CD4-positive, alpha-beta T cell treated with Interleukin-17A for 1 hour (primary cell): ENCODE measurements around the gene TTLL10.

Source experiments
- DNase-seq: peaks from one replicate; pipeline ENCODE4 v3.0.0-alpha.2; 2020

TTLL10 gene

DNA sequence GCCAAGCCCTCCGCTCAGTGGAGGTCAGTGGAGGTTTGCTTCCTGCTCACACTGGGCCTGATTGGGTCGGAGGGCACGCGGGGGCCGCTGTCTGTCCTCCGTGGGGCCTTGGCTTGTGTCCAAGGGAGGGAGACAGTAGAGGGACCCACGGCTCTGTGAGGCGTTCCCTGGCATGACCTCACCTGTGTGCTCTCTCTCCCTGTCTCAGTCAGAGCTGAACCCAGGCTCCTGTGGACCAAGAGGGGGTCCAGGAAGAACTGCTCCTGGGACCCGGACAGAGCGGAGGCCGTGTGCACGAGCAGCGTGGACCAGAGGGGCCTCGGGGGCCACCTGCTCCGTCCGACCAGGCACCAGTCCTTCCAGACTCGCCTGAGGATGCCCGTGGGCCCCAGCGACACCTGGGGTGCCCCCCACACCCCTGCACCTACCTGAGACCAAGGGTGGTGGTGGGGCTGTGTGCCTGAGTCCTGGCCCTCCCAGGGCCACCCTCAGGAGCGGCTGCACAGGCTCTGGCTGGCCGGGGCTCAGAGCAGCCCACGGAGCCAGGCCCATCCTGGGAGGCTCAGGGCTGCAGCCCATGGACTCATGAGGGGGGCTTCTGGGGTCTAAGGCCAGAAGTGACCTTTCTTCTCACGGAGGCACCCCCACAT is 13.3 kb upstream of the TTLL10 start:
- DNase-seq = no peak

GRCh38 chr1:1161078-1161682 is 12.5 kb upstream of the TTLL10 start:
- no peak for DNase-seq

- DNase-seq = no peak
Measured at GRCh38 chr1:1161683-1162079, 12.0 kb upstream of the TTLL10 start.

- no peak for DNase-seq
Measured at GRCh38 chr1:1162597-1163537, 10.8 kb upstream of the TTLL10 start.

DNA sequence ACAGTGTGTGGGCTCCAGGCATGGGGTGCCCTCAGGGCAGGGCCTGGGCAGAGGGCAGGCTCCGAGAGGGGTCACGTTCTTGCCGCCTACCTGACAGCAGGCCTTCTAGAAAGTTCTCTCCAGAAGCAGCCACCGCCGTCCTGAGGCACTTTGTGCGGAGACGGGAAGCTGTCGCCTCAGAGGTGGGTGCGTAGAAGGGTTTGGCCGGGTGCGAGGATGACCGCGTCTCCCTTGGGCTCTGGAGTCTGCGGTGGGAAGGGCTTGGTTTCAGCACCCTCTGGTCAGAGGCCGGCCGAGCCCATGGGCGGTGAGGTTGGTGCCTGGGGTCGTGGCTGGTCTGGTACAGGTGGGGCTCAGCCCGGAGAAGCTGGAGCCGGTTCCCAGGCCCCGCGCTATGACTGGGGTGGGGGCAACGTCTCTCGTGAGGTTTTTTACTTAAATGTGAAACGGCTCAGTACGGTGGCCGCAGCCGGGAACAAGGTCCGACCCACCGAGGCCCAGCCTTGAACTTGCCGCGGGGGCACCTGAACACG is 10.1 kb upstream of the TTLL10 start:
- no peak for DNase-seq

GRCh38 chr1:1164361-1164700 is 9.3 kb upstream of the TTLL10 start:
- DNase-seq = no peak

- no peak for DNase-seq
Measured at GRCh38 chr1:1164701-1165451, 8.8 kb upstream of the TTLL10 start.

DNA sequence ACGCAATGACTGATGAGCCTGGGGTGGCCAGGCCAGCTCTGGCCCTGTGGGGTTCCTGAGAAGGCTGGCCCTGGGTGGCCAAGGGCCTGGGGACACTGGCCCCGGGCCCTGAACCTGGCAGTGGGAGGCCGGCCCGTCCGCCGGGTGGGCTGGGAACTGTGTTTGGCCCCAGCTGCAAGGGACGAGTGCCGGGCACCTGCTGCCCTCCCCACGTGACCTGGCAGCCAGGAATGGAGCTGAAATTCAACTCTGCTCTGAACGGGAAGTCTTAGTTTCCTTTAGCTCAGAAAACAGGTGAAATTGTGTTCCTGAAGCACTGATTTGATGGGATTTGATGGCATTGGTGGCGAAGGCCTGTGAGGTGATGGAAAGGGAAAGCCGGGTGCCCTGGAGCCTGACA is 8.2 kb upstream of the TTLL10 start:
- DNase-seq = no peak

DNA sequence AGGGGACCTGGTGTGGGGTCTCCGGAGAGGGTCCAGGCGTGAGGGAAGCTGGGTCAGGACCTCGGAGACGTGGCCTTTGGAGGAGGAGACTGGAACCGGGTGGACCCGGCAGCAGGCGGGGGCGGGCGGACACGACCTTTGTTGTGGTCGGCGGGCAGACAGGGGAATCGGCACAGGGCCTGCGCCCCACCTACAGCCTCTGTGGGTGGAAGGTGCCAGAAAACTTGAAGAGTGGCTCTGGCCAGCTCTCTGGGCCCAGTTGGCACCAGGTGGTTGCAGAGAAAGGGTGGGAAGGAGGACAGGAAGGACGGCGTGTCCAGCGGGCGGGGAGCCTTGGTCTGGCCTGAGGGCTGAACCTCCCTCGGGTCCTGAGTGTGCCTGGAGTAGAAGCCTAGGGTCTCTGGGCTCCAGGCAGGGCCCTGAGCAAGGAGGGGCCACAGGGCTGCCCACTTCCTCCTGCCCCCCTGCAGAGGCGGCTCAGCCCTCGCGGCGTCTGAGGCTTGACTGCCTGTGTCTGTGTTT is 7.7 kb upstream of the TTLL10 start:
- DNase-seq = no peak

GRCh38 chr1:1166642-1167397 is 6.9 kb upstream of the TTLL10 start:
- no peak for DNase-seq

DNA sequence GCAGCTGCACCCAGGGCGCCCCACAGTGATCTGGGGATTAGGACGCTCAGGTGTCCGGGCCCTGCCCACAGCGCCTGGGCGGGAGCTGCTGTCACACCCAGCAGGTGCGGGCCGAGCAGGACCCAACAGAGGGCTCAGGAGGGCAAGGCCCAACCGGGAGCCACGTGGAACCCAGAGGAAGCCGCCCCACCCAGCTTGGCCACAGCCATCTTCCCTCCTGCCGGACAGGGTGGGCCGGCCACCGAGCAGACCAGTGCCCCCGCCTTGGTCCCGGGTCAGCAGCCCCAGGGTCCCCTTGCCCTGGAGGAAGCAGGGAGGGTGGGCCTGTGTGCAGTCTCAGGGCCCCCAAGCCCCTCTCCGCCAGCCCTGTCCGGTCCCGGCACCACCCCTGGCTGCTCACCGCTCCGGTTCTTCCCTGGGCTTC is 6.3 kb upstream of the TTLL10 start:
- DNase-seq = no peak

GRCh38 chr1:1167841-1168450 is 5.7 kb upstream of the TTLL10 start:
- no peak for DNase-seq

DNA sequence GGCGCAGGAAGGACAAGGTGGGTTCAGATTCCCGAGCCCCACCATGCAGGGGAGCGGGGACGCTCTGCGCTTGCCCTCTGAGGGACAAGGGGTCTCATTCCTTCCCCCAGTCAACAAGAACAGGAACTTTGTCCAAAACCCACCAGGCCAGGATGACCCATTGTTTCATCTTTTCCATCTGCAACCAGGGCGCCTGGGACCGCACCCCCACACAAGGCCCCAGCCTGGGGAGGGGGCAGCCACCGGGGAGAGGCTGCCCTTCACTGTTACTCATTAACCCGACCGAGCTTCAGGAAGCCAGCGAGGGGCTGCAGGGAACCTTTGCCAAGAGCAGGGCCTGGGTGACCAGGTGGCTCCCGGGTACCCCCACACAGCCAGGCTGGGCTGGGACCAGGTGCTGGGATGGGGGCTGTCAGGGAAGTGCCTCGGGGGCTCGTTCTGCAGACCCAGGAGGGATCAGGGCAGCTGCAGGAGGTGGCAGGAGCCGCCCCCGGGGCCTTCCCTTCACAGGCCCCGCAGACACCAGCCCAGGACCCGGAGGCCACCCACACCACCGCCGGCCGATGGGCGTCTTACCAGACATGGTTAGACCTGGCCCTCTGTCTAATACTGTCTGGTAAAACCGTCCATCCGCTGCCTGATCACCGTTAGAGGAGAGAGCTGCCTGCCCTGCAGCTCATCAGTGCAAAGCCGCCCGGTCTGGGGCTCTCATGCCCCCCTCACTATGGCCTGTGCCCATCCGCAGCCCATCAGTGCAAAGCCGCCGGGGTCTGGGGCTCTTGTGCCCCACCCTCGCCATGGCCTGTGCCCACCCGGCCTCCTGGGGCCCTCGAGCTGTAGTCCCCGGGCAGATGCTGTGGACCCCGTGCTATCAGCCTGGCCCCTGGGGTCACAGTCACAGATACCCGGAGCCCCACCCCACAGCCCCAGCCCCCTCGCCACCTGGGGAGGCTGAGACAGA is 4.9 kb upstream of the TTLL10 start:
- DNase-seq = no peak

DNA sequence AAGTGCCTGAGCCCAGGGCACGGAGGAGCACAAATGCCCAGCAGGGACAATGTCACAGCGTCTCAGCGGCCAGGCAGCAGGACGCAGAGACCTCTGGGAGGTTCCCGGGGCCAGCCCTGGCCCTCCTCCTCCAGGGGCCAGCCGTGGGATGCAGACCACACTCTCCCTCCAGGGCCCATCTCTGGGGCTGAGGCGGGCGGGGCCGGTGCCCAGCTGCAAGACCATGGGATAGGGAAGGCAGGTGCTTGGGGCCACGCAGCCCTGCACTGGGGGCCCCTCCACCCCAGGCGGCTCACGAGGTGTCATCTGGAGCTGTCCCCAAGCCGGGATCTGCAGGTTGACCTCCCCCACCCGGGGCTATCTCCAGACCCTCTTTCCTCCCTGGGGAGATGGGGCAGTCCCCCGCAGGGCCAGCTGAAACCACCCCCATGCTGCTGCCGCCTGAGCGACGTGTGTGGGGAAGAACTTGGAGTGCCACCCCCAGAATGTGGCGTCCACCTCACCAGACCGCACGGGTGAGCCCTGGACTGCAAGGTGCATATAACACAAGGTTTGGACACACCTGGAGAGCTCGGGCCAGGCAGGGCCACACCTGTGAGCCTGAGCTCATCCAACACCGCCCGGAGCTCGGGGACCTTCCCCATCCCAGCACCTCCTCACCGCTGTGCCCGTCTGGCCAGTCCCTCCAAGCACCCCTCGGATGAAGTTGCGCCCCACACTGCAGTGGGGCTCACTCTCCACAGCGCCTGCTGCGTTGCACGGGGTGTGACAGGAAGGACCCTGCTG is 4.1 kb upstream of the TTLL10 start:
- DNase-seq = no peak

DNA sequence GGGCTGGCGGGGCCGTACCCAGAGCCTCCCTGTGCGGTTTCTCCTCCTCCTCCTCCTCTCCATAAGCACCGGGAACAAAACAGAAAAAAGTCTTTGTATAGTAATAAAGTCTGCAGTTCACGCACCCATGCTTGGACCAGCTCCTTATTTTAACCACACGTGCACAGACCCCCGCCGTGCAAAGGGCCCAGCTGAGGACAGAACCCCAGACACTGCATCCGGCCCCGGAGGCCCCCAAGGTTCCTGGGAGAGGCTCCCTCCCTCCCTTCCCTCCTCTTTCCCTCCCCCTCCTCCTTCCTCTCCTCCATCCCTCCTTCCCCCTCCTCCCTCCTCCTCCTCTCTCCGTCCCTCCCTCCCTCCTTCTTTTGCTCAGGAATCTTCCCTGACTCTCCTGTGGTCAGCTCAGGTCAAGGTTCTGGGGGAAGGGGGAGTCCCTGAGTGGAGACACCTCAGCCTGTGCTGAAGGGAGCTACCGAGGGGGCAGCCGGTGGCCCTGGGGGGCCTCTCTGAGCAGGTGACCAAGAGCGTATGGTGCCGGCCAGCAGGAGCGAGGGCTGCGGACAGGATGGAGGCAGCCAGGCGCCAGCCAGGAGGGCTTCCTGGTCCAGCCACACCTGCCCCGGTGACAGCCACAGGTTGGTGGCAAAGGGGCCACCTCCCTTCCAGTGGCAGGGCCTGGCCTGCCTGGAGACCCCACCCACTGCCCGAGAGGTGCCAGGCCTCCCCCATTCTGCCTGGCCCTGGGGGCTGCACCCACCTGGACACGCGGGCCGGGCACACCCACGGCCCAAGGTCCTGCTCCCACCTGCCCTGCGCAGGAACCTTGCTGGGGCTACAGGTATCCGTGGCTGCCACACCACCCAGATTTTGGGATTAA is 3.2 kb upstream of the TTLL10 start:
- DNase-seq = no peak

DNA sequence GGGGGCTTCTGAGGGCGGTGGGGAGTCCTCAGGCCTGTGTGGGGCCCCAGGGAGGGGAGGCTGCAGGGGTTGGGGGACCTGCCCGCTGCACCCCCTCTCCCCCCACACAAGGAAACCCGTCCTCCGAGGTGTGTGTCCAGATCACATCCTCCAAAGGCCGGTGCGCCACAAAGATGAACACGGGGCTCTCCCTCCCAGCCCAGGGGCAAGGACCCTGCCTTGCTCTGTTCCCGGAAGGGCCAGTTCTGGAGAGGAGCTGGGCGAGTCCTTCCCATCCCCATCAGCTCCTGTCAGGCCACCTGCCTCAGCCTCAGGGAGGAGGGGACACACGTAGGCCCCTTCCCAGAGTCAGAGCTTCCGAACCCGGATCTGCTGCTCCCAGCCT is 2.5 kb upstream of the TTLL10 start:
- DNase-seq = no peak

- peak; percentile 56 for DNase-seq
Measured at GRCh38 chr1:1171546-1172340, 1.9 kb upstream of the TTLL10 start.
